Measurements from ENCODE around the gene POU2F1. TPM values are rescaled to one million over a fixed set of nuclear protein-coding genes. Genes with fewer than 3 reads are reported as not detected.
A peak's percentile ranks its signal among the peaks of the same experiment; 100 is the strongest.

Gene POU2F1
- total RNA-seq: 10 to 100 TPM in 4 of 5 donors, 1 to 10 TPM in 1; 4.5 to 36.2 (median 15.8) TPM
- polyA plus RNA-seq: 1 to 10 TPM; 1.2 to 1.7 (median 1.7) TPM
- long read RNA-seq, donor 1: 0 reads
- long read RNA-seq, donor 2: 0 reads
- long read RNA-seq, donor 3: 0 reads
- long read RNA-seq, donor 4: 0 reads
- long read RNA-seq, donor 5: 0 reads
- long read RNA-seq, donor 6: 0 reads
- long read RNA-seq, donor 7: 0 reads
- long read RNA-seq, donor 8: 0 reads
- long read RNA-seq, donor 9: 0 reads
- long read RNA-seq, donor 10: 0 reads

DNA sequence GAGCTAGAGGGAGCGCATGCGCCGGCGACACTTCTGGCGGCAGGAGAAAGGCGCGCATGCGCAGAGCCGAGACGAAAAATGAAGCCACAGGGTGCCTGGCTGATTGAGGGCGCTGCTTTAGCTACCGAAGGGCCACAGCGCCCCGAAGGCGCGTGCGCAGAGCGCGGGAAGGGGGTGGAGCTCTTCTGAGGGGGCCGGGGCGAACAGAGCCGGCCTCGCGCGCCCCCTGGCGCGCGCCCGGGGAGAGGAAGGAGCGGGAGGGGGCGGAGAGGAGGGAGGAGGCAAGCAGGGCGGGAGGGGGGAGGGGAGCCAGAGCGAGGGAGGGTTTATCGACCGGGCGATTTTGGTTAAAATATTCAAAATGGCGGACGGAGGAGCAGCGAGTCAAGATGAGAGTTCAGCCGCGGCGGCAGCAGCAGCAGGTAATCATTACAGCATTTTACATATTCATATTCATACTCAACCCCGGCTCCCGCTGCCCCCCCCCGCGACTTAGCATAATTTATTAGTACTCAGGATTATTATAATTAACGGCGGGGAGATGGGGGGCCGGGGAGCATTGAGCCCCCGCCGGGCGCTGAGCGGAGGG lies at the start of gene POU2F1:
TSS of gene POU2F1 (plus strand) at position 350 of the 589 bp plus-strand sequence. CDS start at position 362, 12 bp downstream.
- H3K4me1 ChIP-seq: peaks cover 4 to 39% (median 21%) of the 10 kb centered on the region in 4 donors
- H3K4me3 ChIP-seq: peak within 1 kb of the TSS; percentile 66 to 97 (median 94)
- no peaks in the 10 kb centered on the region for H3K27me3 ChIP-seq
- H3K9me3 ChIP-seq: no peaks in the 10 kb centered on the region
- H3K36me3 ChIP-seq: no peaks in the 10 kb centered on the region
- H3K27ac ChIP-seq: peak within 1 kb of the TSS; percentile 95 to 99 (median 96)
- DNase-seq: peak; percentile 100
- TF ChIP-seq, protein P1, sequence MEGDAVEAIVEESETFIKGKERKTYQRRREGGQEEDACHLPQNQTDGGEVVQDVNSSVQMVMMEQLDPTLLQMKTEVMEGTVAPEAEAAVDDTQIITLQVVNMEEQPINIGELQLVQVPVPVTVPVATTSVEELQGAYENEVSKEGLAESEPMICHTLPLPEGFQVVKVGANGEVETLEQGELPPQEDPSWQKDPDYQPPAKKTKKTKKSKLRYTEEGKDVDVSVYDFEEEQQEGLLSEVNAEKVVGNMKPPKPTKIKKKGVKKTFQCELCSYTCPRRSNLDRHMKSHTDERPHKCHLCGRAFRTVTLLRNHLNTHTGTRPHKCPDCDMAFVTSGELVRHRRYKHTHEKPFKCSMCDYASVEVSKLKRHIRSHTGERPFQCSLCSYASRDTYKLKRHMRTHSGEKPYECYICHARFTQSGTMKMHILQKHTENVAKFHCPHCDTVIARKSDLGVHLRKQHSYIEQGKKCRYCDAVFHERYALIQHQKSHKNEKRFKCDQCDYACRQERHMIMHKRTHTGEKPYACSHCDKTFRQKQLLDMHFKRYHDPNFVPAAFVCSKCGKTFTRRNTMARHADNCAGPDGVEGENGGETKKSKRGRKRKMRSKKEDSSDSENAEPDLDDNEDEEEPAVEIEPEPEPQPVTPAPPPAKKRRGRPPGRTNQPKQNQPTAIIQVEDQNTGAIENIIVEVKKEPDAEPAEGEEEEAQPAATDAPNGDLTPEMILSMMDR (IDR thresholded peaks at IDR 0.05): peak in 5 of 7 experiments; percentile 13 to 87 (median 77)
- TF ChIP-seq EP300 (IDR thresholded peaks at IDR 0.05) (no peak), POLR2AphosphoS5 (IDR thresholded peaks at IDR 0.05) (peak; percentile 48 to 75 (median 67)), POLR2A (IDR thresholded peaks at IDR 0.05) (peak in 1 of 4 donors; percentile 36)
- intact Hi-C loops (cut with DNase I; ENCODE audit: low total_unique reads): no loop called here
- 0 to 1% (median 0%) methylated on average over 34 to 53 of the region's 53 CpGs for WGBS, 5 donors

DNA sequence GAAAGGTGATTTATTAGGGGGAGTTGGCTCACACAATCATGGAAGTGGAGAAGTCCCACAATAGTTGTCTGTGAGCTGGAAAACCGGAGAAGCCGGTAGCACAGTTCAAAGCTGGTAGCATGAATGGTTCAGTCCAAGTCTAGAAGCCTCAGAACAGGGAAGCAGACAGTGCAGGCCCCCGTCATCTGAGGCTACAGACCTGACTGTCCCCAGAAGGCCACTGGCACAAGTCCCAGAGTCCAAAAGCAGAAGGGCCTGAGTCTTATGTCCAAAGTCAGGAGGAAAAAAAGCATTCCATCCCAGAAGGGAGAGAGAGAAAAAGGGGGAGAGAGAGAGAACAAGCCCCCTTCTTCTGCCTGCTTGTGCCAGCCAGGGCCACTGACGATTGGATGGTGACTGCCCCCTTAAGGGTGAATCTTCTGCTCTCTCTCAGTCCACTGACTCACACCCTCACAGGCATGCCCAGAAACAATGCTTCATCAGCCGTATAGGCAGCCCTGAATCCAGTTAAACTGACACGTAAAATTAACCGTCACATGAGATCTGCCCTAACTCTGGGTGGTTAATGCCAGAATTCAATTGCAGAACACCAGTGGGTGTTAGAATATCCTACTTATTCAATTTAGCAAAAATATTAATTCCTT lies 49.3 kb upstream of the POU2F1 start:
- TF ChIP-seq EP300 (IDR thresholded peaks at IDR 0.05) (no peak), POLR2AphosphoS5 (IDR thresholded peaks at IDR 0.05) (no peak), POLR2A (IDR thresholded peaks at IDR 0.05) (no peak)
- TF ChIP-seq, protein P1 (IDR thresholded peaks at IDR 0.05): no peak
- H3K4me3 ChIP-seq: no peak overlapping the region
- no peak for DNase-seq
- intact Hi-C loops (cut with DNase I; ENCODE audit: low total_unique reads): no loop called here
- WGBS, 5 donors: 75 to 88% (median 83%) methylated on average over 7 of the region's 7 CpGs
- peaks cover 0 to 13% (median 12%) of the 10 kb centered on the region in 4 donors for H3K9me3 ChIP-seq
- H3K27me3 ChIP-seq: peaks cover 0 to 8% (median 0%) of the 10 kb centered on the region in 3 donors
- no peaks in the 10 kb centered on the region for H3K4me1 ChIP-seq
- H3K27ac ChIP-seq: no peak overlapping the region
- no peaks in the 10 kb centered on the region for H3K36me3 ChIP-seq

DNA sequence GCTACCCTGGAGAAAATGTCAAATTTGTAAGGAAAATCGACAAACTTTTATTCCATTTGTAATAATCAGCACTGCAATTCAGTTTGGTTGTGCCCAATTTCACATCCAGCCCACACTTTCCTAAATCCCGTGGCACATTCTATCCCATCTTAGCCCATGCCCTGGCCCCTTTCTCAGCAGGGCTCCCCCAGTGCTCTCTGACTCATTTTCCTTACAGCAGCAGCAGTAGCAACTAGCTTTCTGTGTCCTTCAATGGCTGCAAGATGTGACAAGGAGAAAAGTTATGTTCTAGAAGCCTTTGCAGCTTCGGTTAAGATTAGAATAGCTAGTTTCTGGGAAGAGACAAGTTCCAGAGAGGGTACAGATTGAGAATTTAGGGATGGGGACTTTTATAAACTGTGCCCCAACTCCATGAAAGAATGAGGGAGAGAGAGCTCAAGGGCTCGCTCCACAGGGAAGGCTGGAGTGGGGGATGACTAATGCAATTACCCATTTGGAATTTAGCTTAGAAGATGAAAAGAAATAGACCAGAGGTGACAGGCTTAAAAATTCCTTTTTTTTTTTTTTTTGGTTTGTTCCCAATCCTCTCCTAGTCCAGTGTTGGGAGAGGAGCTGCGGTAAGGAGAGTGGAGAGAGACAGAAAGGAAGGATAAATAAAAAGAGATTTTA lies 47.0 kb upstream of the POU2F1 start:
- no peaks in the 10 kb centered on the region for H3K36me3 ChIP-seq
- no peak for TF ChIP-seq EP300 (IDR thresholded peaks at IDR 0.05)
- no peak for TF ChIP-seq POLR2A (IDR thresholded peaks at IDR 0.05)
- TF ChIP-seq POLR2AphosphoS5 (IDR thresholded peaks at IDR 0.05): no peak
- TF ChIP-seq, protein P1 (IDR thresholded peaks at IDR 0.05): no peak
- no peaks in the 10 kb centered on the region for H3K27me3 ChIP-seq
- H3K4me3 ChIP-seq: no peak overlapping the region
- H3K27ac ChIP-seq: no peak overlapping the region
- no peak for DNase-seq
- H3K9me3 ChIP-seq: peaks cover 0 to 9% (median 0%) of the 10 kb centered on the region in 4 donors
- no peaks in the 10 kb centered on the region for H3K4me1 ChIP-seq
- intact Hi-C loops (cut with DNase I; ENCODE audit: low total_unique reads): no loop called here
- WGBS, 5 donors: 69 to 78% (median 72%) methylated on average over 5 of the region's 5 CpGs

DNA sequence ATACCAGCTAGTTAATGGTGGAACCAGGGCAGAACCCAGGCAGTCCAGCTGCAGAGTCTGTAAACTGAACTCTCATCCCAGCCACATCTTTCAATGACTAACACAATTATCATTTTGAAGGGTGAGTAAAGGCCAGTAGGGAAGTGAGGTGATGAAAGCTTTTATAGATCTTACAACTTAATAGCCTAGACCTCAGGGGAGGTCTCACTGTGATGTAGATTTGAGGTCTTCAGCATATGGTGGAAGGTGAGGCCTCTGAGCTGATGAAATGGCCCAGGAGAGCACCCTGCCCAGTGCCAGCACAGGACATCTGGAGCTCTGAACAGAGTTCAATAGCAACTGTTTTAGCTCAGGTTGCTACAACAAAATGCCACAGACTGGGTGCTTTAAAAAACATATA lies 44.8 kb upstream of the POU2F1 start:
- Histone ChIP-seq H3K36me3 (no peaks in the 10 kb centered on the region), H3K4me1 (no peaks in the 10 kb centered on the region), H3K4me3 (no peak overlapping the region), H3K27me3 (no peaks in the 10 kb centered on the region), H3K9me3 (peaks cover 0 to 9% (median 0%) of the 10 kb centered on the region in 4 donors), H3K27ac (no peak overlapping the region)
- TF ChIP-seq, protein P1 (IDR thresholded peaks at IDR 0.05): no peak
- TF ChIP-seq POLR2A (IDR thresholded peaks at IDR 0.05) (no peak), EP300 (IDR thresholded peaks at IDR 0.05) (no peak), POLR2AphosphoS5 (IDR thresholded peaks at IDR 0.05) (no peak)
- intact Hi-C loops (cut with DNase I; ENCODE audit: low total_unique reads): no loop called here
- no peak for DNase-seq

Data from stomach (tissue), 19 donors.